NB4 (cell line): Measurements from ENCODE around the gene UHRF2.

Source experiments
- CTCF ChIP-seq: IDR thresholded peaks from one replicate; pipeline ENCODE4 v1.5.1; 2012; ENCODE audit warnings: low read depth, low read length
- POLR2A ChIP-seq: IDR thresholded peaks from 2 replicates; pipeline ENCODE4 v1.6.1; 2011; ENCODE audit warnings: mild to moderate bottlenecking; ENCODE audit not compliant: insufficient read length; ENCODE audit errors: extremely low read depth

- TF ChIP-seq CTCF (no peak), POLR2A (no peak)
These were observed 58.3 kb downstream of the UHRF2 start for GRCh38 chr9:6471231-6471850.
